GM21515 (cell line): Measurements from ENCODE around the gene ITIH2.

Source experiments
- ATAC-seq: cut with Tn5 transposase; IDR thresholded peaks from one replicate; pipeline ENCODE4 v1.9.1; 2021; ENCODE audit not compliant: unreplicated experiment

ITIH2 gene

DNA sequence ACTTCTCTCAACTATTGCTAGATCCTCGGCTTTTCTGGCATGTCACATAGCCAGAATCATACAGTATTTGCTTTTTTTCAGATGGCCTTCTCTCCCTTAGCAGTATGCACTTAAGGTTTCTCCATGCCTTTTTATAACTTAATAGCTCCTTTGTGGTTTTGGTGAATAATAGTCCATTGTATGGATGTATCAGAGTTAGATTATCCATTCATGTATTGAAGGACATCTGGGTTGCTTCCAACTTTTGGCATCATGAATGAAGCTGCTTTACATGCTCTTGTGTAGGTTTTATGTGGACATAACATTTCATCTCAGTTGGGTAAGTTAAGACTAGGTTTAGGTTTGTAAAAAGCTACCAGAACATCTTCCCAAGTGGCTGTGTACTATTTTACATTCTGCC lies 89.4 kb downstream of the ITIH2 start:
- no peak for ATAC-seq

DNA sequence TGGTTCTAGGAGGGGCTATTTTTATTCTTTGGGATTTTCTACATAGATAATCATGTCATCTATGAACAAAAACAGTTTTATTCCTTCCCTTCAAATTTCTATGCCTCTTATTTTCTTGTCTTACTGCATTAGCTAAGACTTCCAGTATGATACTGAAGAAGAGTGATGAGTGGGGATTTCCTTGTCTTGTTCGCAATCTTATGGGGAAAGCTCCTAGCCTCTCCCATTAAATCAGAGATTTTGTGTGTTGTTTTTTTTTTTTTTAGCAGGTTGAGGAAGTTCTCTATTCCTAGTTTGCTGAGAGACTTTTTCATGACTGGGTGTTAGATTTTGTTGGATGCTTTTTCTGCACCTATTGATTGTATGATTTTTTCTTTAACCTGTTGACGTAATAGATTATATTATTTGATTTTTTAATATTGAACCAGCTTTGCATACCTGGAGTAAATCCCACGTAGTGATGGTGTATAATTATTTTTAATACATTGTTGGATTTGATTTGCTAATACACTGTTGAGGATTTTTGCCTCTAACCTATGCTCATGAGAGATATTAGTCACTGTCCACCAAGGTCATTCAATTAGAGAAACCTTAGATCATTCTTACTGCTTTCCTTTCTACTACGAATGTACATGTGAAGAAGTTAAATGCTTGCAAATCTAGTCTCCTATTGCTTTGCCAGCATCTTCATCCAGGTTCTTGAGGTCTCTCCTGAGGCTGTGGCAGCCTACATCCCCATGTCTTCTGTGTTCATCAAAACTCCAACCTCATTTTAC lies 91.3 kb downstream of the ITIH2 start:
- no peak for ATAC-seq

DNA sequence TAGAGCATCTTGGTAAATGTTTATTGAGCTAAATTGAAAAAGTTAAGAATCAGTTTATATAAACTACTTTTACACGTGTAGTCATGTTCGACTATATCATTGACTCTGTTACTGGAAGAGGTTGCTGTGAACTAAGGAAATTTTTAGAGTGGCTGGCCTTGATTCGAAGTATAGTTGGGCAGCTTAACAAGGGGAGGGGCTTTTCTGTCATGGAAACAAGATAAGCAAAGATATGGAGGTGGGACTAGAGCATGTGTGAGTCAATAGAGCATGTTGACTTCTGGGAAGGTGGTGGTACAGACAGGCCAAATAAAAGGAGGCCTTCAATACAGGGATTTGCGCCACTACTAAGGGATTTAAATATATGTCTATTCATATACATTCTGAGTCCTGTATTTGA lies 92.5 kb downstream of the ITIH2 start:
- no peak for ATAC-seq

DNA sequence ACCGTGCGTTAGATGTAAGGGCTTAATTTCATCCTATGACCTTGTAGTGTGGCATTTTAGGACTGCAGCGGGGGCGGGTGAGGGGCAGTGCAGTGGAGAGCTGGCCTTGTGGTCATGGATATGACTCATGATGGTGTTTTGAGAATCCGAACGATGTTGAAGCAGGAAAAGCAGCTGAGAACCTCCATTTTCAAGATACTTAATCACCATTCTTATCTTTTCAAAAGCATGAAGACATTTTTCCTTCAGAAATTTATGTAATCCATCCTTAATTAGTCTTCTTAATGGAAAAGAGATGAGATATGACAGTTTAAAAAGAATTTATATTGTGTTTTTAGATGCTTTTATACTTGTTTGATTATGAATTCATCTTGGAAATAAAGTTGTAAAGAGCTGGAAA lies 94.5 kb downstream of the ITIH2 start:
- ATAC-seq, result no peak
